Body of pancreas (tissue), 4 donors: ENCODE measurements around the gene FAM13A.

Source experiments
- CTCF ChIP-seq, 7 experiments: fragments of 450-650 bp in 4 of 7; fragments of 200-600 bp in 3 of 7; sonication (generic) in 3 of 7; IDR thresholded peaks; one replicate each; pipeline ENCODE4 v1.5.1; 2016 to 2019; ENCODE audit warnings: antibody characterized with exemption in 7 of 7
- POLR2A ChIP-seq, 3 donors: fragments of 450-650 bp; IDR thresholded peaks; one replicate each; pipeline ENCODE4 v1.6.1; 2016; ENCODE audit warnings: antibody characterized with exemption in 3 of 3, mild to moderate bottlenecking in 2 of 3

- TF ChIP-seq CTCF (IDR thresholded peaks at IDR 0.05) (no peak), POLR2A (IDR thresholded peaks at IDR 0.05) (no peak)
Observed at GRCh38 chr4:88971536-88971935, 85.4 kb downstream of the FAM13A start.
